NCI-H510A treated with DMSO at 0.1 percent for 48 hours (cell line): ENCODE data around the gene SCG3.

Source experiments
- DNase-seq: peaks from one replicate; lab custom pipeline; 2025; lab: John Stamatoyannopoulos, UW

Gene SCG3

GRCh38 chr15:51678096-51678495 lies 3.2 kb upstream of the SCG3 start:
- DNase-seq, result no peak

DNA sequence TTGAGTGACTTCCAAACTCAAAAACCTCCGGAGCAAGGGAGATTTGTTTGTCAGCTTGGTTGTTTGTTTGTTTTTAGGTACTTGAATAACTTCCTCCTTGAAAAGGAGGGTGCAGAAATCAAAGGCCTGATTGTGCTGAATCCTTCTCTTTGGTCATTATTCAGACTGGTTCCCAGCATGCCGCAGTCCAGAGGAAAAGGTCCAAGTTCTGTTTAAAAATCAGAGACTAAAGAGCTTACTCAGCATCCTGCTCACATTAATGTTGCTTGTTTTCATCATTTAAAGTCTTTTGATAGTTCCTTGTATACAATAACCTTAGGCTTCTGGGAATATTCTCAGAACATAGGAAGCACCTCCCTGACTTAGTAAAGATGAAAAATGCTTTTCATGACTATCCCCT lies 982 bp upstream of the SCG3 start:
- no peak for DNase-seq

- no peak for DNase-seq
These were observed 6.3 kb downstream of the SCG3 start for GRCh38 chr15:51687565-51687964.

DNA sequence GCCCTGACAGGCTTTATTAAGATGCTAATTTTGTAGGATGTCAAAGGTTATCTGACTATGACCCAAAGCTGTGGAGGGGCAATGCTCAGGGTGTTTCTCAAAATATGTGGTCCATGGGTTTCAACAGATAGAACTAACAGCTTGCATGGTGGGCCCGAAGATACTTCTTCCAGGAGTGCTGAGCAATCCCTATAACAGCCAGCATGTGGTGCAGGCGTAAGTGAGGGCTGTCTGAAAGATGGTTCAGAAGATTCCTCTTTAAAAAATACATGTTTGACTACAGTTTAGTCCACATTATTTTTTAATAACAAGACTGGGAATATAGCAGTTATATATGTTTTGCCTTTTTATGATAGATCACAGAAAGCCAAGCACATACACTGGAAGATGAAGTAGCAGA lies 7.6 kb downstream of the SCG3 start:
- no peak for DNase-seq

DNA sequence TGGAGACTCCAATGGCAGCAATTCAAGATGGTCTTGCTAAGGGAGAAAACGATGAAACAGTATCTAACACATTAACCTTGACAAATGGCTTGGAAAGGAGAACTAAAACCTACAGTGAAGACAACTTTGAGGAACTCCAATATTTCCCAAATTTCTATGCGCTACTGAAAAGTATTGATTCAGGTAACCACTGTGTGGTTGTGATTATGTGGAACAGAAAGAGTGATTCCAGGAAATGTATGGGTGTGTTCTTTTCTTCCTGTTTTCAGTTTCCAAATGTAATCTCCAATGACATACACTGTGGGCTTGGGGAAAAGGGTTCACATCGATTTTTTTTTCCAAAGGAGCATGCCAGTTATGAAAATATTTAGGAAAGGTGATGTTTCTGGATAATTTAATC lies 10.9 kb downstream of the SCG3 start:
- no peak for DNase-seq

- DNase-seq, result no peak
These were observed 15.3 kb downstream of the SCG3 start for GRCh38 chr15:51696566-51696965.

DNA sequence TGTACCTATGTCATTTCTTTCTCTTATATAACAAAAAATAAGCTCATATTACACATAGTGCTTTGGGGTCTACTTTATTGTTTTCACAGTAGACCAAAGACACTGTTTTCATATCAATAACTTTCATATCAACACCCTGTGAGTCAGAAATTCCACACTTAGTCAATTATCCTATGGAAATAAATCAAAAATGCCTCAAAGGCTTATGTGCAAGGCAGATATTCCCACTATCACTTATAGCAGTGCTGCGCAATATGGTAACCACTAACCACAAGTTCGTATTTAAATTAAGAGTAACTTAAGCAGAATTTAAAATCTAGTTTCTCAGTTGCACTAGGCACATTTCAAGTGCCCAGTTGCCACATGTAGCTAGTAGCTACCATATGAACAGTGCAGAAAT lies 15.9 kb downstream of the SCG3 start:
- DNase-seq, result no peak

- DNase-seq, result no peak
These were observed 18.1 kb downstream of the SCG3 start for GRCh38 chr15:51699373-51699772.

GRCh38 chr15:51702710-51703109 lies 21.4 kb downstream of the SCG3 start:
- DNase-seq, result no peak

DNA sequence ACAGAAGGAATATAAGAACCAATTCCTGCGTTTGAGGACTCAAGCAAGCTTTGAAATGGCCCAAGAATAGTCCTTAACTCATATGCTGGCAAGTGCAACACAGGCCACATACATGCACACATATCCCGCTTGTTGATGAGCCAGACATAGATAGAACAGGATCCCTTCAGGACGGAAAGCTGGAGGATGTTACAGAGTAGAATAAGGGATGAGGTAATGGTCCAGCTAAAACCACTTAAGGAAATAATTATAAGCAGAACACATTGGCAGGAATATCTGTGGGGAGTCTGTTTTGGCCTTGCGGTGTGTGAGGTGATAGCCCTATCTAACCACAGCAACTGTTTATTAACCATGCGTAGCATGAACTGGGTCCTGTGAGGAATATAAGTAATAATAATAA lies 25.0 kb downstream of the SCG3 start:
- no peak for DNase-seq

DNA sequence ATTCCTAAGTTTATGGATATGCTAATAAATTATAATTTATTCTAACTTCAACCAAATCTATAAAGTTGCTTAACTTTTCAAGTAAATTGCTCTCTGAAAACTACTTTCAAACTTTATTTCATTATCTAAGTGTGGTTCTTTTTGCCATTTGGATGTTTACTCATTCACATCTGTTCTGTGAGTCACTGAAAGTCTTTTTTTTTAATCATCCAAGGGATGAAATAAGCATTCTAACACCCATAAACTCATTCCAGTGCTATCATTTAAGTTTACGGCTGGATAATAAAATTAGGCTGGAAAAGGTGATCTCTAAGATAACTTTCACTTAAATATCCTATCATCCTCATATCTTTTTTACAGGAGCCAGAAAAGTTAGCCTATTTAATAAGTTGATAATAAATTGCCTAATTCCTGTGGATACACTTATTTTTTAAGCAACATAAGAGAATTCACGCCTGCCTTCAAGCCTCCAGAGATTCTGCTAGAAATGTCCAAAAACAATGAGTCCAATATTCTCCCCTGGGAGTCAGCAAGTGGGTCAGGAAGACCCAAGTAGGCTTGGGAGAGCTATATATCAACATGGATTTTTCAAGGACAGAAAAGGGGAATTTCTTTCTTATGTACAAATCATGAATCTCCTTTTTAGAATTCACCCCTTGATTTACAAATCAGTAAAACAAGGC lies 25.8 kb downstream of the SCG3 start:
- no peak for DNase-seq

DNA sequence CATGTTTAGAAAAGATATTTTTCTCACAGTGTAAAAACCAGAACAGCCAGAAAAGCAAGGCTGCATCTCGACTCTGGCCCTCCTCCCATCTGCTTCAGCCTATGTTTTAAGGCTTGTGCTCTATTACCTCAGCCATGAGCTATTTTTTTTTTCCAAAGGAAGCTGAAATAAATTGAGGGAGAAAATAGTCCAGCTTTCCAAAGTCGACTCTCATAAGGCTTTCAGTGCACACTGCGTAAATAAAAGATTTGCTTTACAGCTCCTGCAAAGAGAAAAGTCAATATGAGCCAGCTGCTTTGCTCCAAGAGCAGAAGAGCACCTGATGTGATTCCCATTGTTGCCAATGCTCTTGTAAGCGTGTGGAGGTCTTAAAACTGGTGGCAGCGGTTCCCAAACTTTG lies 26.7 kb downstream of the SCG3 start:
- peak; percentile 71 for DNase-seq

DNA sequence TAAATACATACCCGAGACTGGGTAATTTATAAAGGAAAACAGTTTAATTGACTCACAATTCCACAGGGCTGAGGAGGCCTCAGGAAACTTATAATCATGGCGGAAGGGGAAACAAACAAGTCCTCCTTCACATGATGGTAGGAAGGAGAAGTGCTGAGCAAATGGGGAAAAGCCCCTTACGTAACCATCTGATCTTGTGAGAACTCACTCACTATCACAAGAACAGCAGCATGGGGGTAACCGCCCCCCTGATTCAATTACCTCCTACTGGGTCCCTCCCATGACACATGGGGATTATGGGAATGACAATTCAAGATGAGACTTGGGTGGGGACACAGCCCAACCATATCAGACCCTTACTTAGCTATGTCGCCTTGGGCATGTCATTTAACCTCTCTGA lies 27.7 kb downstream of the SCG3 start:
- no peak for DNase-seq

DNA sequence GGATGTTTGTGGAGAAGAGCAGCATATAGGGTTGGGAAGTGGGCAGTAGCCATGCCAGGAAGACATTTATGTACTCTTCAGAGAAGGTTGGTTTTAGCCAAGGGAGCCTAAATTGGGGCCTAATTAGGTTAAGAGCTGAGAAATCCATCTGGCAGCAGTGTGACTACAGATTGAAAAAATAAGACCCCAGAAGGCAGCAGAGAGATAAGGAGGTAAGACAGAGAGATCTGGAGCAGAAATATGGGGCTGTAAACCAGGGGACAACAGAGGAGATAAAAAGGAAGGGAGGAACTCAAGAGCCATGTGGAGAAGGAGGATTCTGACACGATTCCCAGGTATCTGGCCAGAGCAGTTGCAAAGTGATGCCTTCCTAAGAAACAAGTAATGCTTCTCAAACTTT lies 32.9 kb downstream of the SCG3 start:
- no peak for DNase-seq

GRCh38 chr15:51714911-51715310 lies 33.6 kb downstream of the SCG3 start:
- DNase-seq, result no peak

DNA sequence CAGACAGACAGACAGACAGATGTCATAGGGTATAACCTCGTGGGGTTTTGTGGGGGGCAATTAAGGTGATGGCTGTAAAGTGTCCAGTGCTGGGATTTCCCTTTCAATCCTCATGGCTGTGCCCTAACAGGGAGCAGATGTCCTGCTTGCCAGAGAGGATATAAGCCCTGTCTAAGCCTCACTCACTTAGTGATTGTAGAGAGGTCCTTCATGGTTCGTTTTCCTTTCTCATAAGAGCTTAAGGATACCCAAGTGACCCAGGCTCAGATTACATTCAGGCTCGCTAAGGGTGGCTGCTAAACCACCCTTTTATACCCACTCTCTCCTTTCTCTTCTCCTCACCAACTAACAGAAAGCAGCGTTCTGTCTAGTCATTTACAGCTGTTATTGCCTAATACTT lies 36.9 kb downstream of the SCG3 start:
- peak; percentile 53 for DNase-seq

DNA sequence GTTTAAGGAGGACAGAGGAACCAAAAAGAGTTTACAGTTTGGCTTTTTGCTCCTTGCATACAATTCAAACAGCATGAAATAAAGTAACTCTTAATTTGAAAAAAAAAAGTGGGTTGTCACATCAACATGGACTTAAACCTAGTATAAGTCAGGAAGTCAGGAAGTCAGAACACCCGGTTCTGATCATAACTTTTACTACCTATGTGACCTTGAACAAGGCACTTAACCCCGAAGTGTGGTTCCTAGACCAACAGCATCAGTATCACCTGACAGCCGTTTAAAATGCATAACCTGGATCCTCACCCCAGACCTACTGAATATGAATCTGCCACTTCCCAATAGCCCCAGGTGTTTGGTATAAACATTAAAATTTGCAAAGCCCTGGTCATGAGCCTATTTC lies 37.4 kb downstream of the SCG3 start:
- DNase-seq, result no peak

DNA sequence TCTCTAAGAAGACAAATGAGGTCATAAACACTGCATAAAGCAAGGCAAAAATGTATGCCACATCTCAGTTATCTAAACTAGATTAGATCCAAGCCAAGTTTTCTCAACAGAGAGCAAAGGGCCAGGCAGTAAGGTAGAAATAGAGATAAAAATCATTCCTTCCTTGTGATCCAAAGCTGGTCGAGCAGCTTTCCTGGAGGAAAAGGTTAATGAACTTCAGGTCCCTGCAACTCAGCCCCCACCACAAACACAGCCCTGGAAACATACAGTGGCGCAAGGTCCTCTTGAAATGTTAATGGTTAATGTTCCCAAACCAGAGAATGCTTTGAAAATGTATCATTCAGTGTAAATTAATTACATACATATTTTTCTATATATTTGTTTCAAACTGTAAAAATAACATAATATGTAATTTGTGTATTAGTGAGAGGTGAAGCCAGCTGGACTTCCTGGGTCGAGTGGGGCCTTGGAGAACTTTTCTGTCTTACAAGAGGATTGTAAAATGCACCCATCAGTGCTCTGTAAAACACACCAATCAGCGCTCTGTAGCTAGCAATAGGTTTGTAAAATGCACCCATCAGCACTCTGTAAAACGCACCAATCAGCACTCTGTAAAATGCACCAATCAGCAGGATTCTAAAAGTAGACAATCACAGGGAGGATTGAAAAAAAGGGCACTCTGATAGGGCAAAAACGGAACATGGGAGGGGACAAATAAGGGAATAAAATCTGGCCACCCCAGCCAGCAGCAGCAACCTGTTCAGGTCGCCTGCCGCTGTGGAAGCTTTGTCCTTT lies 39.1 kb downstream of the SCG3 start:
- no peak for DNase-seq

- DNase-seq, result no peak
These were observed 40.1 kb downstream of the SCG3 start for GRCh38 chr15:51721199-51721960.

GRCh38 chr15:51724199-51724598 lies 42.9 kb downstream of the SCG3 start:
- no peak for DNase-seq

- no peak for DNase-seq
These were observed 43.4 kb downstream of the SCG3 start for GRCh38 chr15:51724673-51725072.

DNA sequence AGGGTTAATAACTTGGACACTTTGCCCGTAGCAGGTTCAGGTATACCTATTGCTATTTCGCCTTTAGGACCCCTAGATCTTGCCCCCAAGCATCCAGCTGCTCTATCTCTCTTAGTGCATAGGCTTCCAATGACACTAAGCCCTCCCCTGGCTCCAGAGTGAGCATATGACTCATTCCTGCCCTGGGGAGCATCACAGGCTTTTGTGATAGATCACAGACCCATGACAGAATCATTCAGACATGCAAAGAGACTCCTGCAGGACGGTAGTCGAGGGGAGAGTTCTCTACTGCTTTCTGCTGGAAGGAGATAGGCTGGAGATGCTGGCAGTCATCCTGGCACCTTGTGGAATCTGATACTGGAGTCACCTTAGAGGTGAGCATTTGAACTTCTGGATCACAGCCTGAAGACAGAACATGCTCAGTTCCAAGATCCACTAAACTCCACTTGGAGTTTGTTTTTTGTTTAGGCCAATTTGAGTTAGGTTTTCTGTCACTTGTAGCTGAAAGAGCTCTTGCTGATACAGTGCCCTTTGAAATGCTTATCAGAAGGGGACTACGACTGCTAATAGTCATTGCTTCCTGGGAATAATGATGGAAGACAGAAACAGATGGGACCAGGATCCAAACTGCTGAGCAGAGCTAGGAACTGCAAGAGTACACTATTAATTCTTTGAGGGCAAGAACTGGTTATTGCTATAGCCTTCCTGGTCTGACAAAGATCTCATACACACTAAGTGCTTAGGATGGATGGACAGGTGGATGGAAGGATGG lies 45.2 kb downstream of the SCG3 start:
- peak; percentile 14 for DNase-seq
